Subcutaneous abdominal adipose tissue (tissue), 5 donors: Measurements from ENCODE around the gene PGS1.

Experiments
- H3K27ac ChIP-seq: one replicate; pipeline ENCODE4 v1.7.0; 2013; ENCODE audit warnings: low read depth, mild to moderate bottlenecking, inconsistent platforms, low read length, moderate library complexity
- H3K27me3 ChIP-seq, 5 donors: one replicate each; pipeline ENCODE4 v1.7.0; 2013; ENCODE audit warnings: low read length in 5 of 5, inconsistent platforms in 1 of 5; ENCODE audit not compliant: control insufficient read depth in 5 of 5, insufficient read depth in 4 of 5
- H3K36me3 ChIP-seq, 5 donors: one replicate each; pipeline ENCODE4 v1.7.0; 2013; ENCODE audit warnings: low read length in 5 of 5; ENCODE audit not compliant: control insufficient read depth in 5 of 5, insufficient read depth in 5 of 5
- H3K4me1 ChIP-seq, 5 donors: one replicate each; pipeline ENCODE4 v1.7.0; 2013; ENCODE audit warnings: low read length in 5 of 5, mild to moderate bottlenecking in 3 of 5, moderate library complexity in 1 of 5; ENCODE audit not compliant: control insufficient read depth in 5 of 5, insufficient read depth in 5 of 5
- H3K4me3 ChIP-seq, 5 donors: one replicate each; pipeline ENCODE4 v1.7.0; 2013; ENCODE audit warnings: low read length in 5 of 5, low read depth in 1 of 5
- H3K9ac ChIP-seq, 5 donors: one replicate each; pipeline ENCODE4 v1.7.0; 2013; ENCODE audit warnings: low read length in 5 of 5, mild to moderate bottlenecking in 4 of 5, moderate library complexity in 3 of 5
- H3K9me3 ChIP-seq, 5 donors: one replicate each; pipeline ENCODE4 v1.7.0; 2013; ENCODE audit warnings: low read length in 5 of 5; ENCODE audit not compliant: control insufficient read depth in 5 of 5
- donor health status: healthy.
- donor health status: healthy.
- donor health status: healthy.
- donor health status: healthy.
- donor health status: healthy.

Gene PGS1

DNA sequence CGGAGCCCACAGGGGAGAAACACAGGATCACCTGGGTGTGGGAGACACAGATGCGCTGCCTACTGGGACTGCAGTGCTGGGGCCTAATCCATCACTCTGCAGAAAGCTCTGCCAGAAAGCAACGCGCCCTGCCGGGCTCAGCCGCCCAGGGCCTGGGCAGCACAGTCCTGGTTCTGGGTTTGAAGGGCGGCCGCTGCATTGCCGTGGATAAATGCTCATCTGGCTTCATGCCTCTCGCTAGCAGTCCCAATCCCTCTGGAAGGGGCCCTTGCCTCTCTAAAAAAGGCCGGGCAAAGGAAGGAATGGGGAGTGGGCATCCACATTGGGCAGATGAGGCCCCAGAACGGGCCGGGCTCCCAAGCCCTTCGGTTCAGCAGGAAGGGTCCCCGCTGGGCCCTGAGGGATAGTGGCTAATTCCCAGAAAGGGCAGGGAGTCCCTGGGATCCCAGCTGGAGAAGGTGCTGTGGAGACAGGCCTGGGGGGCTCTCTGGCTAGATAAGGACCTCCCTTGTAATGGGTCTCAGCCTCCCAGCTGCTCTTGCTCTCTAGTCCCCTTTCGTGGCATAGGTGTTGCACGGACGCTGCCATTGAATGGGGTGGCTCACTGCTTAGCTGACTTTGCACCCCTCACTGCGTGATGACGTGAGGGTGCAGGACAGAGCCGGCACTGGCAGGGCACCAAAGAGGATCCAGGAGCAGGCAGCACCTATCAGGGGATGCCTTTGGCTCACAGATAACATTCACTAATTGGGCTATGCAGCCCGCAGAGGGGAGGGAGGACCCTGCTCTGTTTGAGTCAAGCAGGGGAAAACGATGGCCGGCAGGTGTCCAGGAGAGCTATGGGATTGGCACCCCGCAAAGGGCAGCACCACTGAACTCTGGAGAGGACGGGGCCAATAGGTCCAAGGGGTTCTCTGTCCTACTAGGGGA lies 88.6 kb downstream of the PGS1 start:
- H3K4me1 ChIP-seq = no peaks in the 10 kb centered on the region
- H3K9ac ChIP-seq = no peak overlapping the region
- peaks cover 0 to 5% (median 3%) of the 10 kb centered on the region in 5 donors for H3K27me3 ChIP-seq
- H3K9me3 ChIP-seq = peaks cover 0 to 5% (median 0%) of the 10 kb centered on the region in 5 donors
- no peak overlapping the region for H3K4me3 ChIP-seq
- H3K27ac ChIP-seq = no peak overlapping the region
- H3K36me3 ChIP-seq = no peaks in the 10 kb centered on the region

DNA sequence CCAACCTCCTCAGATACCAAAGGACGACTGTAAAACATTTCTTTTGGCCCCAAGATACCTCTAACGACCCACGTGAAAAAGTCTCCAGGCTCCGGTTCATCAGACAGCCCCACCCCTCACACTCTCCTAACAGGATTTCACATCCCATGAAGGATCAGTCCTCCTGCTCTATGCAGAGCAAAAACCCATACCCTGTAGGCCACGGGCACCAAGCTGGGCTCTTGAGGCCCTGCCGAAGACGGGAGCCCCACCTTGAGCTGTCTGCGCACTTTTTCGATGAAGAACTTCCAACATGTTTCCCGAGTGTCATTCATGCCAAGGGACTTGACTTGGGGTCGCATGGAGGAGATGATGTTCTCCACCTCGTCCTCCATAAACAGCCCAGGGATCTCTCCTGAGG lies 89.9 kb downstream of the PGS1 start:
- H3K27ac ChIP-seq = no peak overlapping the region
- H3K36me3 ChIP-seq = no peaks in the 10 kb centered on the region
- H3K9ac ChIP-seq = no peak overlapping the region
- no peaks in the 10 kb centered on the region for H3K4me1 ChIP-seq
- peaks cover 0 to 5% (median 0%) of the 10 kb centered on the region in 5 donors for H3K9me3 ChIP-seq
- peaks cover 5 to 12% (median 8%) of the 10 kb centered on the region in 5 donors for H3K27me3 ChIP-seq
- H3K4me3 ChIP-seq = no peak overlapping the region

DNA sequence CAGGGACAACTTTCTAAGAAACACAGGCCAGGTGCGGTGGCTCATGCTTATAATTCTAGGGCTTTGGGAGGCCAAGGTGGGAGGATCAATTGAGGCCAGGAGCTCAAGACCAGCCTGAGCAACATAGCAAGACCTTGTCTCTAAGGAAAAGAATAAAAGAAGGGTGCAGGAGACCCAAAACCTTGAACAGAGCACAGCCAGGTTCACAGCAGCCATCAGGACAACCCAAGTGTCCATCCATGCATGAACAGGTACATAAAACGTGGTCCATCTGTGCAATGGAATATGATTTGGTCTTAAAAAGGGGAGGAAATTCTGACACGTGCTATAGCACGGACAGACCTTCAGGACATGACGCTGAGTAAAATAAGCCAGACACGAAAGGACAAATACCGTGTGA lies 91.0 kb downstream of the PGS1 start:
- H3K4me1 ChIP-seq = no peaks in the 10 kb centered on the region
- peaks cover 0 to 5% (median 0%) of the 10 kb centered on the region in 5 donors for H3K9me3 ChIP-seq
- H3K36me3 ChIP-seq = no peaks in the 10 kb centered on the region
- H3K27ac ChIP-seq = no peak overlapping the region
- no peak overlapping the region for H3K9ac ChIP-seq
- H3K27me3 ChIP-seq = peaks cover 9 to 12% (median 9%) of the 10 kb centered on the region in 5 donors
- H3K4me3 ChIP-seq = no peak overlapping the region

DNA sequence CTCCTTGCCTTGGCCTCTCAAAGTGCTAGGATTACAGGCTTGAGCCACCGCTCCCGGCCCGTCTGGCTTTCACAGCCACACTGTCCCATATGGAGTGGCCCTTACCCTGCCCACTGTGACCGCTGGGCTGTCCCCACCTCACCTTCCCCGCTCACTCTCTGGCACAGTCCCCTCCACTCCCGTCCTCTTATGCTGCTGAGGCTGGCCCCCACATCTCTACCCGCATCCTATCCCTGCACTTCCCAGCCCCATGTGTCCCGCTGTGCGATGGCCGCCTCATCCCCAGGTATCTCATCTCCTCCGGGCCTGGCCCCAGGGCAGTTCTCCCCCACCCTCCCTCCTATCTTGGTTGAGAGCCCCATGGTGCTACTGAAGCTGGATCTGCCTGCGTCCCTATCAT lies 93.2 kb downstream of the PGS1 start:
- H3K4me1 ChIP-seq = no peaks in the 10 kb centered on the region
- no peak overlapping the region for H3K9ac ChIP-seq
- H3K27me3 ChIP-seq = peaks cover 9 to 28% (median 20%) of the 10 kb centered on the region in 5 donors
- no peak overlapping the region for H3K4me3 ChIP-seq
- no peak overlapping the region for H3K27ac ChIP-seq
- peaks cover 0 to 5% (median 0%) of the 10 kb centered on the region in 5 donors for H3K9me3 ChIP-seq
- no peaks in the 10 kb centered on the region for H3K36me3 ChIP-seq

DNA sequence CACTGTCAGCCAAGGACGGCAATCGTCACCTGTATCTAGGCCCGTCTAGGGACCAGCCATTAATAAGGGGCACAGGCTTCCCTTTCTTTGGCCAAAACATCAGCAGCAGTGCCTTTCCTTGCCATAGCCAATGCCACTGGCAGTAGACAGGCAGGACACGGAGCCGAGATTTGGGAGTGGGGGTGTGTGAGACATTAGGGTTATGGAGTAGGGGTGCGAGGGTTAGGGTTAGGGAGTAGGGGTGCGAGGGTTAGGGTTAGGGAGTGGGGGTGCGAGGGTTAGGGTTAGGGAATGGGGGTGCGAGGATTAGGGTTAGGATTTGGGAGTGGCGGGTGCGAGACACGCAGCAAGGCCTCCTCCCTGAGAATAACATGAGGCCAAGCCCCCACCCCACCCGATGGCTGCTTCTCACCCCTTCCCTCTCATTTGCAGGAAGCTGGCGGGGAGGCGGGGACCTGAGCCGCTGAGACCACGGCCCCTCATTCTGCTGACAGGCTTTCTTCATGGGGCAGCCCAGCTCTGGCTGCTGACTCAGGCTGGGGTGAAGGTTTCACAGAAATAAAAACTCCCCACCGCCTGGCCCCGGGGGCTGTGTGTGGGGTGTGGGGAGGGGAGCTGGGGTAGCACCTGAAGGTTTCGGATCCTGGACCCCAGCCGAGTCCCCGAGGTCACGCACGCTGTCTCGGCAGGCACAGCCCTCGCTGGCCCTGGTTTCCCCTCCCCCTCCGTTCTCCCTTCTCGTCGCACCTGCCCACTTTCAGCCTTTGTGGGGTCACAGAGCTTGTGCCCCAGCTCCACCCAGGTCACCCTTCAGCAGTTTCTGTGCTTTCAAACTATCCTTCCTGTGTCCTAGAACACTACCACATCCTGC lies 93.8 kb downstream of the PGS1 start:
- Histone ChIP-seq H3K27me3 (peaks cover 9 to 31% (median 20%) of the 10 kb centered on the region in 5 donors), H3K36me3 (no peaks in the 10 kb centered on the region), H3K9me3 (peaks cover 0 to 5% (median 0%) of the 10 kb centered on the region in 5 donors), H3K9ac (no peak overlapping the region), H3K4me3 (no peak overlapping the region), H3K27ac (no peak overlapping the region), H3K4me1 (no peaks in the 10 kb centered on the region)

DNA sequence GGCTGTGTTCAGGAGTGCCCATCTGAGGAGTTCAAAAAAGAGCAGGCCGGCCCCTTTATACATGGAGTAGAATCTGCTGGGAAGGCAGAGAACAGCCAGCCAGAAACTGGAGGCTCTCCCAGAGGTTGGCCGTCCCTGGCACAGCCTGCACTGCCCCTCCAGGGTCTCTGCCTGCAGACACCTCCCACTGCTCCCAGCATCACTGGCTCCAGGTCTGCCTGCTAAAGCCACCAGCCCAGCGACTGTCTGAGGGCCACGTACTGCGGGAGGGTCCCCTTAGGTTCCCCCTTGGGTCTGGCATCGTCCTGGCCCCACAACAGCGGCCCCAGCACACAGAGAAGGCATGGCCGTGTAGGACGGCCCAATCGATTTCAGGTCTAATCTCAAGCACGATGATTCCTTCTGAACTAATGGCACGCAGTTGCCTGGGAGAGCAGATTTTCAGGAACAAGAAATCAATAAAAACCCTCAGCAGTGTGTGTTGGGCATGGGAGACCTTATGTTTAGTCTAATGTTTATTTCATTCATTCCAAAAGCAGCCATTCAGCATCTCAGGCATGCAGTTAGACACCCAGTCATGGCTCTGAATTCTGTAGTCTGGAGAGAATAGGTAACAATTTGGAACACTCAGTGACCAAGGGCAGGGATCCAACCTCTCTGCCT lies 95.6 kb downstream of the PGS1 start:
- no peaks in the 10 kb centered on the region for H3K4me1 ChIP-seq

More for the DNA sequence above, 95.6 kb downstream of the PGS1 start:
- H3K4me3 ChIP-seq = no peak overlapping the region
- peaks cover 0 to 5% (median 0%) of the 10 kb centered on the region in 5 donors for H3K9me3 ChIP-seq
- H3K9ac ChIP-seq = no peak overlapping the region
- H3K27me3 ChIP-seq = peaks cover 9 to 31% (median 20%) of the 10 kb centered on the region in 5 donors
- no peaks in the 10 kb centered on the region for H3K36me3 ChIP-seq
- no peak overlapping the region for H3K27ac ChIP-seq
